Measurements from ENCODE around the gene UFSP1.

DNA sequence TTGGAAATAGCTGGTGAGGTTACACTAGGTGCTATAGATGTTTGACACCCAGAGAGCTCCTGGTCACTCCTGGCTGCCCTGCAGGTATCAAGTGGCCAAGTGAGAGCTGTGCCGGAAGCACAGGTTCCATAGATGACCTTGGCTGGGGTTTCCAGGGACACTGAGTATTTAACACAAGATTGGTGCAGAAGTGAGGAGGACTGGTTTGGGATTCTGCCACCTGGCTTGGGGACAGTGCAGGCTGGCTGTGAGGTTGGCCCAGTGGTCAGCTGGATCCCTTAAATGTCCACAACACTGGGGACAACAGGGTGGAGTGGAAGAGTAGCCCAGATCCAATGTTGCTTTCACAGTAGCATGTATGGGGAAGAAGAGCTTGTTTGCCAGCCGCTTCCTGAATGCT lies 11.5 kb upstream of the UFSP1 start:
- TF ChIP-seq CTCF (IDR thresholded peaks at IDR 0.05; ENCODE audit: low read depth, low read length, missing input control) (no peak), REST (IDR thresholded peaks at IDR 0.05) (no peak), RAD21 (IDR thresholded peaks at IDR 0.05) (peak in 1 of 2 donors; percentile 56), ATF3 (IDR thresholded peaks at IDR 0.05) (no peak), TAF1 (conservative IDR thresholded peaks at IDR 0.05) (no peak), YY1 (IDR thresholded peaks at IDR 0.05) (peak; percentile 27), FOXA1 (IDR thresholded peaks at IDR 0.05) (no peak), GABPA (IDR thresholded peaks at IDR 0.05 in 1 of 2, conservative IDR thresholded peaks at IDR 0.05 in 1 of 2) (peak in 1 of 2 donors; percentile 10), JUND (IDR thresholded peaks at IDR 0.05) (no peak), SP1 (IDR thresholded peaks at IDR 0.05) (peak; percentile 71), HNF4A (conservative IDR thresholded peaks at IDR 0.05) (peak; percentile 69 to 72)
- TF ChIP-seq, protein P1, sequence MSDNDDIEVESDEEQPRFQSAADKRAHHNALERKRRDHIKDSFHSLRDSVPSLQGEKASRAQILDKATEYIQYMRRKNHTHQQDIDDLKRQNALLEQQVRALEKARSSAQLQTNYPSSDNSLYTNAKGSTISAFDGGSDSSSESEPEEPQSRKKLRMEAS (IDR thresholded peaks at IDR 0.05): no peak
